HUDEP-2 (cell line): ENCODE measurements around the gene ELAVL2.
"Not testable (repeated sequence)": the region's sequence is repeated elsewhere in the genome, so short reads cannot be mapped to it uniquely, and the experiment has no call there.

Experiments used
- DNase-seq, 76 experiments: peaks; one replicate each; lab custom pipeline; 2025; ENCODE audit not compliant: unreplicated experiment in 76 of 76; lab: John Stamatoyannopoulos, UW

Gene ELAVL2

DNA sequence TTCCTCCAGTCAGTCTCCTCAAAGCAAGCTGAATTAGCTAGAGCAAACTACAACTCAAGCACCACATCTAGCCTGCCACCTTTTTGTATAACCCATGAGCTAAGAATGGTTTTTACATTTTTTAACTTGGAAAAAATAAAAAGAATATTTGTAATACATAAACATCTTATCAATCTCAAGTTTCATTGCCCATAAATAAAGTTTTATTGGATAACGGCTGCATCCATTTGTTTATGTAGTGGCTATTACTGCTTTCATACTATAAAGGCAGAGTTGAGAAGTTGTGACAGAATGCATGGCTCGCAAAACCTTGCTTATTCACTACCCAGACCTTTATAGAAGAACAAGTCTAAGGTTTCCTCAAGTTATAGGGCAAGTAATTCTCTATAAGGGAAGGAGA, 95.7 kb downstream of the ELAVL2 start:
- DNase-seq = no peak

DNA sequence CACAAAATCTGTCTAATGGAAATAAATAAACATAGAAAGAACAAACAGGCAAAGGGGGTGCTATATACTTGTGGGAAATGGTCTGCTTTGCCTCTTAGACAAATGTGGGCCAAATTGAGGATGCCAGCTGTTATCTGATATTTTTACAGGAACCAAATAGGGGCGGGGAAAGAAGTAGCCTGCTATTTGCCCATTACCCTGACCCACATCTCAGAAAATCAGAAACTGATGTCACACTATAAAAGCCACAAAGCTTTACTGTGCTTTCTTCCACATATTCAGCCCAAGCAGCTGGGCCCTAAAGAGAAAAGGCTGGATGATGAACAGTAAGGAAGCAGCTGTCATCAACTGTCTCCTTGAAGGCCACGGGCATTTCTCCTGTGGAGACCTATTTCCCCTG, 97.3 kb downstream of the ELAVL2 start:
- no peak for DNase-seq

DNA sequence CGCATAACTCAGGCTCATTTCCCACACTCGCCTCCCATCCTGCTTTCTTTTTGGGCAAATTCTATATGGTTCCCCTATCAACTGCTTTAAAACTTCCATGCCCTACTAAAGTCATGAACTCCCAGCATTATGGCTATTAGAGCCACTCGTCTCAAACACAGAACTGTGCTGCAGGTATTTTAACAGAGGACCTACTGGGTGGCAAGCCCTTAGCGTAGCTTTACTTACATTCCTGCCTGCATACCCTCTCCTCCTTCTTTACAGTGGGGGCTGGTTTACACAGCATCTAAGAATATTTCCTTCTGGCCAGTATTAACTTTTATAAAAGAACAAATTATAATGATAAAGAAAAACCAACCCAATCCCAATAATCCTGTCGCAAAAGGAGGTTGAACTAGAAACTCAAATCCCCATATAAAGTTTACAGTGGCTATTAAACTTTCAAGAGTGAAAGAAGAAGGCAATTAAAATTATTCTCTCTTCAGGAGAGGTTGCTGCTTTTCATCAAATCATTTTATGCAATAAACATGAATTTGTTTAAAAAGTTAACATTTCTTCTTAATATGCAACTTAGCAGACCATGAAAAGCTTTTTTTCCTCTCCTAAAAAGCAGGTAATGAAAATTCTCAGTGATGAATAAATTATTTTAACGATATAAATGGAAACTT, 100.6 kb downstream of the ELAVL2 start:
- no peak for DNase-seq

DNA sequence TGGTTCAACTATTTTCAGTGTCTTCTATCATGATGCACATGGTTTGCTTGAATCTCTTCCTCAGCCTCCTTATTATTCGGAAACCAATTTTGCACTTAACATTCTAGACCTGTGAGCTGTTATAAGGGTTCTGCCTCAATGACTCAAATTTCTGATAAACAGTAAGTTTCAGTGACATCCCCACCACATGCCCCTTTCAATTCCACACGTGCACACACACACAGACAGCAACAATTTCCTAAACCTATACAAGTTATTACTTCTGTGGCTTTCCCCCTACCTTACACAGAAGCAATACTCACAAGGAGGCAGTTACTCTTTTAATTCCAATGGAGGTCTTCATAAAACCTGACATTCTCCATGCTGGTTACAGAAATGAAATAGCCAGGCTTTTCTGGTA, 102.4 kb downstream of the ELAVL2 start:
- no peak for DNase-seq

DNA sequence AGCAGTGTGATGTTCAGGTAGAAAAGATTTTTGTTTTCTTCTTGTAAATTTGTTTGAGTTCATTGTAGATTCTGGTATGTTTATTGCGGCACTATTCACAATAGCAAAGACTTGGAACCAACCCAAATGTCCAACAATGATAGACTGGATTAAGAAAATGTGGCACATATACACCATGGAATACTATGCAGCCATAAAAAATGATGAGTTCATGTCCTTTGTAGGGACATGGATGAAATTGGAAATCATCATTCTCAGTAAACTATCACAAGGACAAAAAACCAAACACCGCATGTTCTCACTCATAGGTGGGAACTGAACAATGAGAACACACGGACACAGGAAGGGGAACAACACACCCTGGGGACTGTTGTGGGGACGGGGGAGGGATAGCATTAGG, 103.0 kb downstream of the ELAVL2 start:
- DNase-seq = not testable (repeated sequence)

DNA sequence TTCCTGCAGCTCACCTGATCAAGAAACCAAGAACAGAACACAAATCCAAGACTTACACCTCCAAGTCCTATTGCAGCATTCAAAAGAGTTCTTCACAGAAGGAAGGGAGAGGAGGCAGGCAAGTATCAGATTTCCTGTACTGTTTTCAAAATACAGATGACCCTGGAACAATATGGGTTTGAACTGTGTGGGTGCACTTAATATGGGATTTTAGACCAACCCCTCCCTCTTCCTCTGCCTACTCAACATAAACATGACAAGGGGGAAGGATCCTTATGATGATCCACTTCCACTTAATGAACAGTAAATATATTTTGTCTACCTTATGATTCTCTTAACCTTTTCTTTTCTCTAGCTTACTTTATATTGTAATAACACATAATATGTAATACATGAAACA, 104.6 kb downstream of the ELAVL2 start:
- DNase-seq = no peak

DNA sequence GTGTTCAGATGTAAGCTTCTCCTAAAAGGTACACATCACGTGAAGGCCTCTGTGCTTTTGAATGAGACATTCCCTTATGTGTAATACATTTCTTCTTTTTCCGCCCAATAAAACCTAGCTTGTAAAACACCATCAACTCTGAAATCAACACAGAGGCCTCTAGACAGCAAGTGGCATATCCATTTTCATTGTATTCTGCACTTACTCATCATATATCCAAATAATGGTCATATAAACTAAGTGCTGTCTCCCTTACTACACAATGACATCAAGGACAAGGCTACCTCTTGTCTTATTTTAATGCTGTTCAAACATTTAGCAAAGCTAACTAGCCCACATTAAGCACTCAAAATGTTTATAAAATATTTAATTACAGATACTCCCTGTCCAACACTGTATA, 108.5 kb downstream of the ELAVL2 start:
- no peak for DNase-seq

DNA sequence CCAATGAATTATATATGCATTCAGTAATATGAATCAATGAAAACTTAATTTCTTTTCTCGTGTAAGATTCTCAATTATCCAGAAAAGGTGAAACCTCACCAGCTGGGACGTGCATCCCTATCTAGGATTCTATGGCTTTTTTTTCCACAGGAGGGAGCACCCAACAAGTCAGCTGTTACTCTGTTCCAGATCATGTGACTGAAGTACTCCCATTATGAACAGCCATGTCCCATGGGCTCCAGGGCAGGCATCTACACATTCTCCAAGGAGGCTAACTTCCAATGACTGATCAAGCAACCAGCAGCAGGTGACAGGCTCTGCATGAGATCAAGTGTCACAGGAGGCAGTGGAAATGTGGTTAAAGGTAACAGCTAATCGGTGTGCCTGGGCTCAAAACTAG, 118.8 kb downstream of the ELAVL2 start:
- no peak for DNase-seq

DNA sequence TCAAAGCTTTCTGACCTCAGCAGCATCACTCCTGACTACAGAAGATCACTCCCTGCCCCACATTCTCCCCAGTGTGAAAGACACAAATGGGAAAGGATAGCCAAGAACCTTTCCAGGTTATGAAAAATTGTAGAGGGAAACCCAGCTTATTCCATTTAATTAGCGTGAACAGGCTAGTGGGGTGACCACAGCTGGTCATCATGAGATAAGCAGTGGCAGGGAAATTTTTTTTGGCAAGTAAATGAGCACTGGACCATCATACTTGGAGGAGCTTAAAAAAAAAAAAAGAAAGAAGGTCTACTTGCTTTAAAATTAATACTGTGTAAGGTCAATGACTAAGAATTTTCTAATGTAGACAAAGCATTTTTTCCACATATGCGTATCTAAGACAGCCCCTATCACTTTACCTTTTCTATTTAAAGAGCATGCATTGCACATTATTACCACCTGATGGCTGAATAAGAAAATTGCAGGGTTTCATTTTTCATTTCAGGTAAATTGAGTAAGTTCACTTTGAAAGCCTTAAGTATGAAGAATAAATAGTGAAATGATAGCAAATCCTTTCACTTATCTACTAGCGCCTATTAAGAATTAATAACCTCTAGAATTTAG, 123.6 kb downstream of the ELAVL2 start:
- no peak for DNase-seq

DNA sequence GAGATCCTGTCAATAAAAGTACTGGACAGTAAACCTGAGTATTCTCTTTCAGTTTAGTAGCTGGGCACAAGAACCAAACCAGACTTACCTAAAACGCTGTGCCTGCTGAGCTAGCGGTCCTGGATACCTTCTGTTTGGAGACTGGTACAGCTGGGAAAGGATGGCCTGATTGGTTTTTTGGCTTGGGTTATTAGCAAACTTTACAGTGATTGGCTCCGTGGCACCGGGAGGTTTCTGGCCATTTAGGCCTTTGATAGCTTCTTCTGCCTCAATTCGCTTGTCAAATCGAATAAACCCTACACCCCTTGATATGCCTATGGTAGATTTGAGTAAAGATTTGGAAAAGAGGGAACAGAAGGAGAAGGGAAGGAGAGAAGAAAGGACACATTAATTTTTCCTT, 124.7 kb downstream of the ELAVL2 start:
- DNase-seq = no peak

DNA sequence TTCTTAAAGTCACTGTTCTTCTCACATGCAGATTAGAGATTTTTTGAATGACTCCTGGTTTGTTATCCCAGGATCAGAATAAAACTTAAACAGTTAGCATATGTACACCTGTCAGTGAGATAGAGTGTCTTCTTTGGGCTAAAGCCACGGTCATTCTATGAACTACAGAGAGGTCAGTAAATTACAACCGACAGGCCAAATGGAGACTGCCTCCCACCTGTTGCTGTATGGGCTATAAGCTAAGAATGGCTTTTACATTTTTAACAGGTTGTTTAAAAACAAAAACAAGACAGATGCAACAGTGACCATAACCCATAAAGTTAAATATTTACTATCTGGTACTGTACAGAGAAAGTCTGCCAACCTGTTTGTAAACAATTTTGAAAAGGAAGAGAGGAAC, 125.7 kb downstream of the ELAVL2 start:
- DNase-seq = no peak

DNA sequence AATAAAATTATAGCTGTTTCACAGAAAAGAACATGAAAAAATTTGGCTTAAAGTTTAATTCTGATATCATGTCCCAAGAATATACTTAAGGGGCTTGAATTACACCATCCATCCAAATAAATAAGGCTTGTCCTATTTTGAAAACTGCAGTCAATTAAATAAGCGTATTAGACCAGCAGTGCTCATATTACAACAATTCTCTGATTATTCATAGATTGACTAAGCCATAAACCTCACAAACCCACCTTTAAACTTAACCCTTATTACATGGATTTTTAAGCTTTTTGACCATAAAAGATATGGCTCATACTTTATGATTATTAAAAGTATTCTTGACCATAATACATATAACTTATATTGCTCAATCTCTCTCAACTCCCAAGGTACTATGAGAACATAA, 127.9 kb downstream of the ELAVL2 start:
- no peak for DNase-seq

DNA sequence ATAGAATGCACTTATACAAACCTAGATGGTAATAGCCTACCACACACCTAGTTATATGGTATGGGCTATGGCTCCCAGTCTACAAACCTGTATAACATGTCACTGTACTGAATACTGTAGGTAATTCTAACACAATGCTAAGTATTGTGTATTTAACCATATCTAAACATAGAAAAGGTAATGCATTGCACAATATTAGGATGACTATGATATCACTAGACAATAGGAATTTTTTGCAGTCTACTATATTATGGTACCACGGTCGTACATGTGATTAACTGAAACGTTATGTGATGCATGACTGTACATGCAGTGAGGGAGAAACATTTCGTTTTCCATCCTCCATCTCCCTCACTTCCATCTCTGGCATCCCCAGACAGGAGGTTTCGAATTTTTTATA, 130.5 kb downstream of the ELAVL2 start:
- DNase-seq = no peak

DNA sequence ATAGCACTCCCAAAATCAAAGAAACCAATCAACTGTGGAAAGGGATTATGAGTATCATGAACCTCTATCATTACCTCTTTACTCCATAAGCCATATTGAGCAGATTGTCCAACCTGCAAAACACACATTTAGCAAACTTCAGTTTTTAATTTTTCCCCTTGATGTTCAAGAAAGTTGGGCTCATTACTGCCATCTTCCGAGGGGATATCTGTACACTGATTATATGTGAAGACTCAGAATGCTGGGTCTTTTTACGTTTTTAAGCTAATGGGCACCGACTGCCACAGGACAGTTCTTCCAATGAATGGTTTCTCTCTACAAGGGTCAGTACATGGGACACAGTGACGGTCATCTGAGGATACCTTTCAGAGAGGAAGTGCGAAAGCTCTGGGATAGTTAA, 132.7 kb downstream of the ELAVL2 start:
- peak in 1 of 76 experiments; percentile 0 for DNase-seq

DNA sequence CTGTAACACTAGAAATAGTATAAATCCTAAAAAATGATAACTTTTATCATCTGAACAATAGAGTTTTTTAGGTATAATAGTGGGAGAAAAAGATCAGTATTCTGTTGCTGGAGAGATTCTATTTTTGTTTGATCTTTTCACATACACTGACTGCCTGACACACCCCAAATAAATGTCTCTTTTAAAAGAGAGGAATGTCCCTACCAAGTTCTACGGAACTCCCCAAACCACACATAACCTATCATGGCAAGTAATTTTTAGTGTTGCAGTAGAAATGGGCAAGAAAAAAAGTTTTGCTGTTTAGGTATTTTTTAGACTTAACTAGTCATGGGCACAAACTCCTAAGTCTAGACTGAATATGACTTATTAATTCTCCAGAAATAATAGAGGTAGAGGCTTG, 139.1 kb downstream of the ELAVL2 start:
- DNase-seq = no peak

DNA sequence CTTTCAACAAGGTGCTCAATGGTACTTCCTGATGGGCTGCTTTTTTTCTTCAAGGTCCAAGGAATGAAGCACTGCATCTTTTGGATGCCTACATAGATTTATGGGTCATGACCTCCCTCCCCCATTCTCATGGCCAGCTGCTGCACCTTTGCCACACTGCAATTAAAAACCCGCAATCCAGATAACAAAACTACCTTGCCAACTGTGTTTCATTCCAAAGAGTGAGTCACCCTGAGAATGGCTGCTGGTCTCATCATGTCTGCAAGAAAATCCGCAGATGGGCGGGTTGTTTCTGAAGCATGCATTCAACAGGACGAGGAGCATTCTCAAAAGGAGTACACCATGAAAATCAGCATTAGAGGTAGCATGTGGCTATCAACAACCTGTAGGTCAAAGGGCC, 139.8 kb downstream of the ELAVL2 start:
- no peak for DNase-seq

DNA sequence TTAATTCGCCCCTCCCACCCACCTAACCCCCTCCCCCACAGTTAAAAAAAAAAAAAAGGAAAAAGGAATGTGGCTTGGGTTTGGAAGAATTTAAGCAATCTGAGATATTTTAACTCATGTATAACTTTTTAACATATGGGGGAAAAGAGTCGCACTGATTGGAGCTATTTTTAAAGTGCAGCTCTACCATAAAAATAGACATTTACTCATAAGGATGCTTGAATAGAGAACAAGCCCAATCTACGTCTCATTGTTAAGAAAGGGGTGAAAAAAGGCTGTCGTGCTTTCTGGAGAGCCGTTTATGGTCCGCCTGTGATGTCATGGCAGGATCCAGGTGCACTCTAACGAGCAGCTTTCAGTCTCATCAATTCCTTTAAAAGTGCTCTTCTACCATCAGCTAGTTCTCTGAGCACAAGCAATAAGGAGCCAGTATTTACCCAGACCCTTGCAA, 142.4 kb downstream of the ELAVL2 start:
- DNase-seq = no peak

DNA sequence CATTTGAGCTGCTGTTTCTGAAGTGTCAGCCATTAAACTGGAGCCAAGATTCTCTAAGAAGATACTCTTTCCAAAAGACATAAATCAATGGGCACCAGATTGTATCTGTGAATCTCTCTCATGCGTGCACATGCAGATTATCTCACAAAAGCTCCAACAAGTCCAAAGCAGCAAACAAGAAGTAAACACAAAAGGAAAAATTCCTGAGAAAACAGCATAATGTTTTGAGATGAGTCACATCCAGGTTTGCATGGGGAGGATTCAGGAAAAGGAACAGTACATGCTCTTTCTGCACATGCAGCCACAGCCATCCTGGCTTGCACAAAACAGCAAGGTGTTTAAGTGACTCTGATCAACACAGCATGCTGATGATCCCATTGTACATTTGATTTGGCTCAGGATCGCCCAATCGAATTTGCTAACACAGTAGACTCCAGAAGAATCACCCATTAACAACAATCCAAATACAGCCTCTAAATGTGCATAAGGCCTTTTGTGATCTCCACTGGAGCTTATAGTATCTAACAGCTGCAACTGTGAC, 143.1 kb downstream of the ELAVL2 start:
- DNase-seq = no peak

DNA sequence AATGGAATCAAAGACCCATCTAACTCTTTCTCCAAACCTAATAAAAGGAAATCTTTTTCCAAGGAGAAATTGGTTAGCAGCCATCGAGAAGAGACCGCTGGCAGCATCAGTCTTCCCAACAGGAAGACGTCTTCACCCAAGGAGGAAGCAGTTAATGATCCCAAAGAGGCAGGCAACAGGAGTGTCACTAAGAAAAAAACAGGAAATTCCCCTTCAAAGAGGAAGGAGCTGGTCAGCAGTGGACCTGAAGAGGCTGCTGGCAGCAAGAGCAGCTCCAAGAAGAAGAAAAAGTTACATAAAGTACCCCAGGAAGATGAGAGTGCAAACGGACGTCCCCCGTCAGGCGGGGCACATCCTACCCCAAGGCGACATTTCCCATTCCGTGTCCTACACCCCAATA, 143.7 kb downstream of the ELAVL2 start:
- DNase-seq = no peak

DNA sequence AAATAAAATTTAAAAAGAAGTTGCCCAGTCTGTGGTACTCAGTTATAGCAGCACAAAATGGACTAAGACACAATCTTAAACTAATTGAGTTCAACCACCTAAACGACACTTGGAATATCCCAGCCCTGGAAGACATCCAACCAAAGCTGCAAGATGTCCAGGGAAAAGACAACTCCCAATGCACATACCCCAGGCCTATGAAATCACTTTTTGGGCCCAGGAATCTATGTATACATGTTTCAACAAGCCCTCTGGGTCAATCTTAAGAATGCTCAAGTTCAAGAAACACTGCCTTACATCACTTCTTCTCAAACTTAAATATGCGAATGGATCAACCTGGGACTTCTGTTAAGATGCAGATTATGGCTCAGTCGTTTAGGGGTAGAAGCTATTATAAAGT, 148.6 kb downstream of the ELAVL2 start:
- no peak for DNase-seq

DNA sequence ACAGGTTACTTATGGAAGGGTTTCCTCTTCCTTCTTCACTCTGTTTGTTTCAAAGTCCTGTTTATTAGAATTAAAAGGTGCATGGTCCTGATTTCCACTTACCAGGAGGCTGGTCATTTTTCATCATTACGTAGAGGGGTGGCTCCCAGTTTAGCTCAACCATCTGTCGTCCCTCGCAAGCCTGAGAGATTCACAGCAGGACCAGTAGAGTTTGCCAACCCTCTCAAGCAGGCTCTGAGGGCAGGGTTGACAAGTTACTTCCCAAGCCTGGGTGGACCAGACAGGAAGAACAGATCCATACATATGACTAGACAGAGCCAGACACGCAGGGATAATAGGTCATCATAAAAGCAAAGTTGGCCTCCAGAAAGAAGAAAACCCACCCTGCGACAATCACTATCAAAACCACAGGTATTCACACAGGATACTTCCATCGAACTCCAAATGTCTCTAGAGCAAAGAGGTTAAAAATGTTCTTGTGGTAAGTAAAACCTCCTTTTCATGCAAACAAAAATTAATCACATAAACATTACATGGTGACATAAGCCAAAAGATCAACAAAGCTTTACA, 151.9 kb downstream of the ELAVL2 start:
- DNase-seq = no peak

DNA sequence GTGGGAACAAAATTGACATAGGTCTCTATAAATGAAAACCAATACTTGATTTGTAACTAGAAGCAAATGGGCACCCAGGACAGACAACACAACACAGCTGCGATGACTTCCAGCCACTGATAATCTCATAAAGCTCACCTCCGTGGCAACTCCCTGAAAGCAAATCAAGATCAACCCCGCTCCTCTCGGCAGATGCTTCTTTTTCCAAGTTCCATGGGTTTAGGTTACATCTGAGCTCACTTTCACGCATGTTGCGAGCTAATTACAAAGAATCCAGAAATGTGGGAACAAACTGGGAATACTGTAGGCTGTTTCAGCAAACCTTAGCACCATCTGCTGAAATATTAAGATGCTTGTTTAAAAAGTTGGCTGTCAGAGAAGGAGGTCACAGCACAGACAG, 153.9 kb downstream of the ELAVL2 start:
- no peak for DNase-seq
